Gastrocnemius medialis (tissue), 4 donors: ENCODE data around the gene PRKG1.

Experiments
- CTCF ChIP-seq, 5 experiments: fragments of 450-650 bp in 3 of 5; fragments of 200-600 bp in 2 of 5; sonication (generic) in 2 of 5; IDR thresholded peaks in 4 of 5; conservative IDR thresholded peaks in 1 of 5; 1 replicate in 4 of 5; 2 replicates in 1 of 5; pipeline ENCODE4 v1.5.1; 2016 to 2019; ENCODE audit warnings: antibody characterized with exemption in 5 of 5, mild to moderate bottlenecking in 3 of 5, moderate library complexity in 3 of 5
- POLR2A ChIP-seq, 2 donors: fragments of 450-650 bp; IDR thresholded peaks; one replicate each; pipeline ENCODE4 v1.6.1; 2017; ENCODE audit warnings: antibody characterized with exemption in 2 of 2, mild to moderate bottlenecking in 2 of 2, moderate library complexity in 2 of 2

- TF ChIP-seq POLR2A (IDR thresholded peaks at IDR 0.05), result no peak
- TF ChIP-seq CTCF (IDR thresholded peaks at IDR 0.05 in 4 of 5, conservative IDR thresholded peaks at IDR 0.05 in 1 of 5), result no peak
Measured at GRCh38 chr10:51403521-51403920, 329.2 kb downstream of the PRKG1 start.
